HFF-Myc (cell line): ENCODE results near the gene RASL11B.
A peak's percentile ranks its signal among the peaks of the same experiment; 100 is the strongest.
"Not testable (repeated sequence)": the region's sequence is repeated elsewhere in the genome, so short reads cannot be mapped to it uniquely, and the experiment has no call there.

Experiments
- DNase-seq: peaks from one replicate; pipeline ENCODE4 v3.0.0-alpha.2; 2011; ENCODE audit warnings: low read depth; ENCODE audit errors: extremely low read depth
- H3K4me3 ChIP-seq: replicated peaks from 2 replicates; pipeline ENCODE4 v1.5.1; 2011; ENCODE audit warnings: low read depth, mild to moderate bottlenecking, control low read depth, low read length
- CTCF ChIP-seq: IDR thresholded peaks from 2 replicates; pipeline ENCODE4 v1.5.1; 2012; ENCODE audit warnings: mild to moderate bottlenecking, low read depth, low read length, control low read depth; ENCODE audit errors: missing control alignments

The RASL11B gene

GRCh38 chr4:52824603-52825459 lies 37.3 kb upstream of the RASL11B start:
- DNase-seq = peak; percentile 94
- H3K4me3 ChIP-seq = no peak overlapping the region
- no peak for TF ChIP-seq CTCF

- no peak overlapping the region for H3K4me3 ChIP-seq
- TF ChIP-seq CTCF = no peak
- no peak for DNase-seq
Measured at GRCh38 chr4:52825460-52826090, 36.5 kb upstream of the RASL11B start.

GRCh38 chr4:52833941-52834525 lies 28.1 kb upstream of the RASL11B start:
- DNase-seq = no peak
- no peak overlapping the region for H3K4me3 ChIP-seq
- no peak for TF ChIP-seq CTCF

GRCh38 chr4:52834641-52835456 lies 27.3 kb upstream of the RASL11B start:
- not testable (repeated sequence) for DNase-seq

GRCh38 chr4:52836120-52836519 lies 26.0 kb upstream of the RASL11B start:
- H3K4me3 ChIP-seq = no peak overlapping the region
- TF ChIP-seq CTCF = no peak
- DNase-seq = no peak

More at GRCh38 chr4:52834641-52835456, 27.3 kb upstream of the RASL11B start:
- H3K4me3 ChIP-seq = not testable (repeated sequence)

GRCh38 chr4:52836678-52837077 lies 25.4 kb upstream of the RASL11B start:
- TF ChIP-seq CTCF = no peak
- peak; percentile 65 for DNase-seq
- no peak overlapping the region for H3K4me3 ChIP-seq
